T-helper 2 cell treated with Interferon-gamma antibody and Interleukin-4, amounts not matched to agents 100 ng/mL and 5 ng/mL, for 36 hours (primary cell): ENCODE results near the gene PDE1A. TPM values are rescaled to one million over a fixed set of nuclear protein-coding genes. Genes with fewer than 3 reads are reported as not detected.

Source experiments
- intact Hi-C: fragments of 100-400 bp; cut with micrococcal nuclease; formaldehyde crosslinking; loops from one replicate; pipeline ENCODE4 v1.15.1; 2023
- total RNA-seq: library from RNA; stranded (reverse); gene quantifications from 2 replicates; pipeline ENCODE4 v1.2.3, GENCODE V29; 2022

Gene PDE1A
- total RNA-seq, 1 donor from 2014 or later, result not detected

DNA sequence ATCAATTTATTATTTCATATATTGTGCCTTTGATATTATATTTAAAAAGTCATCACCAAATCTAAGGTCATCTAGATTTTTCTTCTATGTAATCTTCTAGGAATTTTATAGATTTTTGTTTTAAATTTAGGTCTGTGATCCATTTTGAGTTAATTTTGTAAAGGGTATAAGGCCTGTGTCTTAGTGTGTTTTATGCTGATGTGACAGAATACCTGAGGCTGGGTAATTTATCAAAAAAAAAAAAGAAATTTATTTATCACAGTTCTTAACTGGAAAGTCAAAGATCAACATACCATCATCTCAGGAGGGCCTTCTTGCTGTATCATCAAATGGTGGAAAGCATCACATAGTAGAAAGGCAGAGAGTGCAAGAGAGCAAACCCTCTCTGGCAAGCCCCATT lies 216.2 kb downstream of the PDE1A start:
- intact Hi-C loops, result no loop called here

DNA sequence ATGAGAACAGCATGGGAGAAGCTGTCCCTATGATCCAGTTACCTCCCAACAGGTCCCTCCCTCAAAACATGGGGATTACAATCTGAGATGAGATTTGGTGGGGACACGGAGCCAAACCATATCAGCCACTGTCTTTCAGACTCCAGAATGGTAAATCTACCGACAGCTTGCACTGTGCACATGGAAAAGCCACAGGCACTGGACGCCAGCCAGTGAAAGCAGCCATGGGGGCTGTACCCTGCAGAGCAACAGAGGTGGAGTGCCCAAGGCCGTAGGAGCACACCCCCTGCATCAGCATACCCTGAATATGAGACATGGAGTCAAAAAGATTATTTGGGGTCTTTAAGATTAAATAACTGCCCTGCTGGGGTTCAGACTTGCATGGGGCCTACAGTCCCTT lies 218.4 kb downstream of the PDE1A start:
- intact Hi-C loops, result no loop called here

DNA sequence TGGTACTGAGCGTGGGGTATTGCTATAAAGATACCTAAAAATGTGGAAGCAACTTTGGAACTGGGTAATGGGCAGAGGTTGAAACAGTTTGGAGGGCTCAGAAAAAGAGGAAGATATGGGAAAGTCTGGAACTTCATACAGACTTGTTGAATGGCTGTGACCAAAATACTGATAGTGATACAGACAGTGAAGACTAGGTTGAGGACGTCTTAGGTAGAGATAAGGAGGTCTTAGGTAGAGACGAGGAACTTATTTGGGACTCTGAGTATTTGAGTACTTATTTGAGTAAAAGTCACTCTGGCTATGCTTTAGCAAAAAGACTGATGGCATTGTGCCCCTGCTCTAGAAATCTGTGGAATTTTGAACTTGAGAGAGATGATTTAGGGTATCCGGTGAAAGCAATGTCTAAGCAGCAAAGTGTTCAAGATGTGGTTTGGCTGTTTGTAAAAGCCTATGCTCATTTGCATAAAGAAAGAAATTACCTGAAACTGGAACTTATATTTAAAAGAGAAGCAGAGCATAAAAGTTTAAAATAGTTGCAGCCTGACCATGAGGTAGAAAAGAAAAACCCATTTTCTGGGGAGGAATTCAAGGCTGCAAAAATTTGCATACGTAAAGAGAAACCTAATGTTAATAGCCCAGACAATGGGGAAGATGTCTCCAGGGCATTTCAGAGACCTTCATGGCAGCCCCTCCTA lies 219.6 kb downstream of the PDE1A start:
- intact Hi-C loops, result no loop called here

DNA sequence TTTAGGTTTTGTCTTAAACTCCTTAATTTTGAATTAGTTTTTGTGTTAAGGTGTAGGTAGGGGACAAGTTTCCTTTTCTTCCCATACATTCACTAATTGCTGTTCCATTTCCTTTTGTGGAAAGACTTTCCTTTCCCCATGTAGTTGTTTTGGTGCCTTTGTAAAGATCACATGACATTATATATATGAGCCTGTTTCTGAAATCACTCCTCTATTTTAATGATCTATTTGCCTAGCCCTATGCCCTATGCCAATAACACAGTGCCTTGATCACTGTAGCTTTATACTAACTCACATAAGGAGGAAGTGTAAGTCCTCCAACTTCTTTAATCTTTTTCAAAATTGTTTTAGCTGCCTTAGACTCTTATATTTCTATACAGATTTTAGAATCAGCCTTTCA lies 229.3 kb downstream of the PDE1A start:
- intact Hi-C loops, result no loop called here

DNA sequence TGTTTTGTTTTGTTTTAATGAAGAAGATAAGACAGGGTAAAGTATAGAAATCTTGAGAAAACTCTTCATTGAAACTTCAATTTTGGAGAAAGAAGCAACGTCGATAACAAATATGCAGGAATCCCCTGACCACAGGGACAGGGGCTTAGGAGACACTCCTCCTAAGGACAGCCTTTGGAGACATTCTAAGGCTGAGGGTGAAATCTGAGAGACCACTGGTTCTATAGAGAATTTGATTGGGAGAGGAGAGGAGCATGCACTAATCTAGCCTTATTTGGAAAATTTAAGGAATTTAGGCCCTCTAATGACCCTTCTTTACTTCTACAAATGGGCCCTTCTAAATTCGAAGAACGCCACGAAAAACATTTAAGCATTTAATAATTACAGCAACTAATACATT lies 233.5 kb downstream of the PDE1A start:
- intact Hi-C loops, result no loop called here

DNA sequence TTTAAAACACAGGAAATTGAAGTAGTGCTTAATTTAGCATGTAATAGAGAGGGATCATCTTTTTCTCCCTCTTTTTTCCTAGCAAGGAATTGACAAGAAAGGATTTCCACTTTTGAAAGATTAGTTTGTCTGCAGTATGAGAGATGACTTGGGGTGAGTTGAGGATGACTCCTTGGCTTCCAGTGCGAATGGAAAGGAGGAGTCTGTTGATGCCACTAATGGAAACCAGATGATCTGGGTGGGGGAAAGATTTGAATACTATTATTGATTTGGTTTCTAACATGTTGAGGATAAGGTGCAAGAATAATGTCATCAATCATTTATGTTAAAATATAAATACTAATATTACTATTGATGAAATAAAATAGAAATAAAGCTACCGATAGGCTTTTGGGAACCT lies 235.8 kb downstream of the PDE1A start:
- intact Hi-C loops, result no loop called here

DNA sequence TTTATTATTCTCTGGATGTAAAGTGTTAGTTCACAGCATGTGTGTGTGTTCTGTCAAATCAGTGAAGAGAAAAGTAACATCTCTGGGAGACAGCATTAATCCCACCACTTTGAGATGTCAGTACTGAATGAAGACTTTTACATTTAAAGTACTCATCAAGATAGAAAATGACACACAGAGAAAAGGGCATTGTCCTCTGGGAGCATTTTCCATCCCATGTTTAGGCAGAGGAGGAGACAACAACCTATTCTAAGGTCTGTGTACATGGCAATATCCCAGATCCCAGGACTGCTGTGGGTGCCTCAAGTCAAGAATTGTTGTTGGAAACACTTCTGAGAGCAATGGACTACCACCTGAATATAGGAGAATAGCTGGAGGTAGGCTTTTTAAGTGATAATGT lies 239.7 kb downstream of the PDE1A start:
- intact Hi-C loops, result loop anchor here (5.0 kb wide), 1 partner anchor 445 kb away; no protein-coding TSS in a partner anchor

DNA sequence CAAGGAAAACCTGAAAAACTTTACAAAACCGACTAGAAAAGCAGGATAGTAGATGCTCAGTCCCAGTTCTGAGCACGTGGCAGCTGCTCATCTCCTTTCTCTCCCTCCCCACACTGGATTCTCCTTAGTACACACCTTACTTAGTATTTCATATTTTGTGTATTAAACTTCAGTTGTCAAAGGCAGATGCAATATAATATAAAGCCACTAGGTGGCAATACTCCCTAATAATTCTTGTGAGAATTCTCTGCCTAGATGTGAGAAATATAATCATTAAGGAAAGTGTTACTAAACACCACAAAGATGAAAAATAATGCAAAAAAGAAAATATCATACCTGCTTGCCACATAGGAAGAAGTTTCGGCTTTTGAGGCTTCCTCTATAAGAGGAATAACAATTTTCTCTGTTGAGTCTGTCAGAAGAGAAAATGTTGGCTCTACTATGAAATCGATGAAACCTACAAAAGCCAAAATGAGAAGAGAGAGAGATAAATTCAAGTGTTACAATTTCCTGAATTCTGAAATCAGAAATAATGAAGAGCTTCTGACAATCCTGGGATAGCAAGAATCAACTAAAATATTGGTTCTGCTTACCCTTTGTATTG lies 240.6 kb downstream of the PDE1A start:
- intact Hi-C loops, result loop anchor here (1.0 to 5.0 kb wide), 3 partner anchors 444 to 794 kb away; no protein-coding TSS in a partner anchor

DNA sequence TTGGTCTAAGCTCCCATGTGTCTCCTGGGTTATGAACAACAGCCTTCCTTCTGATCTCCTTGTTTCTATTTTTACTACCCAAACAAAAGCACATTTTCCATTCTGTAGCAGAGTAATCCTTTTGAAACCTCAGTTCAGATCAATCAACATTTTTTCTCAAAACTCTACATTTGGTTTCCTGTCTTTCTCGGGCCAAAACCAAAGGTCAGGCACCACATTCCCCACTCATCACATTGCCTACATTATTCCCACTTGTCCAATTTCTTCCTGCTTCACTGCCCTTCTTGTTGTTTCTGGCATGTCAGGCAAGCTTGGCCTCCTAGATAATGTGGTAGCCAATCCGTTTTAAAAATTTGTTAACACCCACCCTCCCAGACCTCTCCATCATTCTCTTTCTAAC lies 244.4 kb downstream of the PDE1A start:
- intact Hi-C loops, result no loop called here

DNA sequence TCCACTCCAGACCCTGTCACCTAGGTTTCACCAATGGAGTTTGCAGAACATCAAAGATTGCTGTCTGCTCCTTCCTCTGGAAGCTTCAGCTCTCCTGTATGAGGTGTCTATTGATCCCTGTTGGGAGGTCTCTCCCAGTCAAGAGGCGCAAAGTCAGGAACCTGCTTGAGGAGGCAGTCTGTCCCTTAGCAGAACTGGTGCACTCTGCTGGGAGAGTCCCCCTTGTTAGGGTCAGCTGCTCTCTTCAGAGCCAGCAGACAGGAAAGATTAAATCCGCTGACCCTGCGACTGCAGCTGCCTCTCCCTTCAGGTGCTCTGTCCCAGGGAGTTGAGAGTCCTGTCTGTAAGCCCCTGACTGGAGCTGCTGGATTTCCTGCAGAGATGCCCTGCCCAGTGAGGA lies 245.5 kb downstream of the PDE1A start:
- intact Hi-C loops, result no loop called here

DNA sequence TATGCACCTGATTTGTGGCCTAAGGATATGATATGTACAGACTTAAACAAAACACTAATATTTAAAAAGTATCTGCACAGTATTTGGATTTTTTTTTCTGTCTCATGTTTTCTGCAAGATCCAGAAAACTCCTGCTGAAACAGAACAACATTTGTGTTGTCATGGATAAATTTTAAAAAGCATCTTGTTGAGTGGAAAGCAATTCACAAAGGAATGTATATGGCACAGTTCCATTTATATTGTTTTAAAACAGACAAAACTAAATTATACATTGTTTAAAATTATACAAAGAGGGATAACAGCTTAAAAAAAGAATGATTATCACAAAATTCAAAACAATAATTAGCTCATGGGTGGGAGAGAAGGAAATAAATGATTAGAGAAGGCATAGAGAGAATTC lies 247.7 kb downstream of the PDE1A start:
- intact Hi-C loops, result no loop called here

DNA sequence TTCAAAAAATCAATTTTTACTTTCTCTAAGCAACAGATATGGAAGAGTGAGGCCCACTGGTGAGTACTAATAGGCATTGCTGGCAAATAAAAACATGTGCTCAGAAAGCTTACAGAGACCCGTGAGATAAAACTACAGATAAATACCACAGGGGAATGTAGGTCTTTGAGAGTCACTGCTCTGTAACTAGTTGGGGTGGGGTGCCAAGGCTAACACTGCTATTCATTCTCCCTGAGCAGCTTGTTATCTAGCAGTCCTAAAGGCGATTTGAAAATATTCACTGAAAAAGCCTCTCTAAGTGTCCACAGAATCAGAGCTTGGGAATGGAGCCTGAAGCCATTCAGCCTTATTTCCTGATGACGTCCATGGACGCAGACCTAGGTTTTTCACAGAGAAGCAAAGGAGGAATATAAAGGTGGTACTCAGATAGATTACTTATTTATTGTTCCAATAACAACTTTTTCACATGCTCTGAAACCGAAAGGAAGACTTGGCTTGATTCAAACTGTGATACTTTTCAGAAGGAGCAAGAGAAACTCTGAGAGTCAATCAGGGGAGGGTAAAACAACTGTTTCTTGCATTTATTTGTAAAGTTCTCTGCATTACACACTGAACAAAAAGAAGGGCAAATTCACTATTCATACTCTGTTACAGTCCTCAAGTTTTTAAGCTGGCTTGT lies 252.8 kb downstream of the PDE1A start:
- intact Hi-C loops, result no loop called here

DNA sequence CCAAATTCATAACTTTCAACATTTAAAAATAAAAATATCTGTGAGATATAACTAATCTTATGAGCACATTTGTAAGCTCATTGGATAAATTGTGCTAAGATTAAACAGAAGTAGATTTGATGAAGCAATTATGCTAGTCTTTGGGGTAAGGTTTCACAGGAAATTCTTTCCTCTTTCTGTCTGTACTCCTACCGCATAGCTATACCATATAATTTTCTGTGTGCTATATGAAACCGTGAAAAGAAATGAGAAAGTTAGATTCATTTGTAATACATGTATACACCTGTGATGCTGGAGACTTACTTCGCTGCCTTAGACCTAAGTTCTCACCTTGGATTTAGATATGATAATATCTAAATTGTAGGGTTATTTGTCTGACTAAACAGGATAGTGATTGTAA lies 256.5 kb downstream of the PDE1A start:
- intact Hi-C loops, result no loop called here

DNA sequence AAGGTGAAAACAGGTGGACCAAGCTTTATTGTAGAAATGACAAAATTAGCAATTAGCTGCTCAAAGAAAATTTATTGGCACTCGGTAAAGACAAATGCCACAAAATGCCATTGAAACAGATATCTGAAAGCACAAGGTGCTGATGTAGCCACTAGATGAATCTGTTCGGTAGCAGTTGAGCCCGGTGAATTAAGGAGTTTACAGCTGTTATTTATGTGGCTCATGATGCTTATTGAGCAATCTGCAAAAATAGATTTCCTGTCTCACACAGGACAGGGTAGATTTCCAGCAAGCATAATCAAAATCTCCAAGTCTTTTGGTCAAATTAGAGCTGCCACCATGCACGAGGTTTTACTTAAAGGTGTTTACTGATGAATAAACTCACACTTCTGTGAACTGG lies 259.0 kb downstream of the PDE1A start:
- intact Hi-C loops, result no loop called here

DNA sequence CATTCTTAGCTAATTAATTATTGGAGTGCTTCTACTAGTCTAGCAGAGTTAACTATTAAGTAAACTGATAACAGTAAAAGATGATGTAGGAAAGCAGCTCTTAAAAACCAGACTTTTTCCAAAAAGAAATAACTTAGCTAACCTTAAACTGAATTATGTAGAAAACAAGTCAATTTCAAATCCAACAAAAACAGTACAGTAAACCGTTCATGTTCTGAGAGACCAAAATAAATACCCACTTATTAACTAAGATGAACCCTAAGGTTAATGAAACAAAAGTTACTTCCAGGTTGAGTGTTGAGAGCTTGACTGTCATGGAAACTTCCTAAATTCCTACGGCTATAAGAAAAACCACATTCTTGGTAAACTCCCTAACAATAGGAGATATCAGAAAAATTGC lies 260.0 kb downstream of the PDE1A start:
- intact Hi-C loops, result no loop called here

DNA sequence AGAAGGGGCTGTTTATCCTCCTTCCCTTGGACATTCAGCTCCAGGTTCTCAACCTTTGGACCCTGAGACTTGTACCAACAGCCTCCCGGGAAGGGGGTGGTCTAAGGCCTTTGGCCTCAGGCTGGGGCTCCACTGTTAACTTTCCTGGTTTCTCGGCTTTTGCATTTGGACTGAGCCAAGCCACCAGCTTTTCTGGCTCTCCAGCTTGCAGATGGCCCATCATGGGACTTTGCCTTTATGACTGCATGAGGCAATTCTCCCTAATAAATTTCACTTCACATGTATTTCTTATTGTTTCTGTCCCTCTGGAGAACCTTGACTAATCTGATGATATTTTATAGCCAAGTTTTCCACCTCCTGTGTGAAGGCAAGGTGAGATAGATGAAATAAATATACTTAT lies 260.4 kb downstream of the PDE1A start:
- intact Hi-C loops, result no loop called here

DNA sequence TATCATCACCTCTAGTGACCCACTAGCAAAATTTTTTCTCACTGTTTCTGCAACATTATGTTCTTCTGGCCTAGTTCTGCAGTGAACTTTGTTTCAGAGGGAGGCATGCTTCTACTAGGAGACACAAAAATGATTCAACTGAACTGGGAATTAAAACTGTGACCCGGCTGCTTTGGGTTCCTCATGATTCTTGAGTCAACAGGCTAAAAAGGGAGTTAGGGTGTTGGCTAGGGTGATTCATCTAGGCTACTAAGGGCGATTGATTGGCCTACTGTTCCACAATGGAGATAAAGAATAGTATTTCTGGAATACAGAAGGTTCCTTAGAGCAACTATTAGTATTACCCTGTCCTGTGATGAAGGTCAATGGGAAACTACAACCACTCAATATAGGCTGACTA lies 261.6 kb downstream of the PDE1A start:
- intact Hi-C loops, result no loop called here

DNA sequence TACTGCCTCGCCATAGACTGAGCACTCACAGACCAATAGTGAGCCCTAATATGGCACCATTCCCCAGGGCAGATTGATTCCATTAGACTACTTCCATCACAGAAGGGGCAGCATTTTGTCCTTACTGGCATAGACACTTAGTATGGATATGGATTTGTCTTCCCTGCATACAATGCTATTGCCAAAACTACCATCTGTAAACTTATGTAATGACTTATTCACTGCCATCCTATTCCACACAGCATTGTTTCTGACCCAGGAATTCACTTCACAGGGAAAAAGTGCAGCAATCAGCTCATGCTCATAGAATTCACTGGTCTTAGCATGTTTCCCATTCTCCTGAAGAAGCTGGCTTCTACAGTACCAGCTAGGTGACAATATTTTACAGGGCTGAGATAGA lies 262.1 kb downstream of the PDE1A start:
- intact Hi-C loops, result no loop called here

DNA sequence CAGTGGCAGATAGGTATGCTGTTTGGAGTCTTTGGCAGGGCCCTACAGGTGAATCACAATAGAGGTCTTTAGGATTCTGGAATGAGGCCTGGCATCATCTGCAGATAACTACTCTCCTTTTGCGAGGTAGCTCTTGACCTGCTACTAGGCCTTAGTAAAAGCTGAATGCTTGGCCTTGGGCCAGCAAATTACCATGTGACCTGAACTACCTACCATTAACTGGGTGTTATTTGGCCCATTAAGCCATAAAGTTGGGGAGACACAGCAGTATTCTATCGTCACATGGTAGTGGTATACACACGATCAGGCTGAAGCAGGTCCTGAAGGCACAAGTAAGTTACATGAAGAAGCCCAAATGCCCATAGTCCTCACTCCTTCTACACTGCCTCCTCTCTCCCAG lies 263.0 kb downstream of the PDE1A start:
- intact Hi-C loops, result no loop called here

DNA sequence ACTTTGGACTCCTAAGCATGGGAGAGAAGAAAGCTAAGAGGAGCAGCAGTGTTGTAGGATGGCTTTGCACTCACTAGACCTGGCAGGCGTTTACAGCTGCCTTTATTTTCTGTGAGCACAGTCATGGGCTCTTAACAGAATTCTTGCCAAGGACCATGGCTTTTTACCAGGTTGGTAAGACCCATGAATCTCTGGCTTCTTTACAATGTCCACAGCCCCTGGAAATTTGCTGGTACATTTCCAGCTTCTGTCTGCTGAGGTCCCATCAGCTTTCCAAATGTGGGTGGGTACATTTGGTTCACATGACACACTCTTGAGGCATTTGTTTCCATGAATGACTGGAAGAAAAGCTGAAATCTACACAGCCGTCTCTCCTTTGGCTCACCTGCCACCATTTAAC lies 278.5 kb downstream of the PDE1A start:
- intact Hi-C loops, result no loop called here

DNA sequence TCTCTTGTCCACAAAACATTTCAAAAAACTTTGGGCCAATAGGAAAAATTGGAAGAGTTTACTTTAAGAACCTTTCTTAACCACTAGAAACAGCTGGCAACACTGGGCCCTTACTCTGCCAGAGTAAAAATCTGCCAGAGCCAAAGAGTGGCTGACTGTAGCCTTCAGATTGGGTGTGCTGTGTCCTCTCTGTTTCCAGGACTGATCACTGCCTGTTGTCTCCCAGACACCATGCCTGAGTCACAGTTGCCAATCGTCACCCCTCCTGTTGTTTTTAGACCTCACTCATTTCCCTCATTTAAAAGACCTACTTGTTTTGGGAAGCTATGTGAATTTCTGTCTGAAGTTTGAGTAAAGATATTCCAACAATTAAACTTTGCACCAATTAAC lies 282.1 kb downstream of the PDE1A start:
- intact Hi-C loops, result no loop called here

DNA sequence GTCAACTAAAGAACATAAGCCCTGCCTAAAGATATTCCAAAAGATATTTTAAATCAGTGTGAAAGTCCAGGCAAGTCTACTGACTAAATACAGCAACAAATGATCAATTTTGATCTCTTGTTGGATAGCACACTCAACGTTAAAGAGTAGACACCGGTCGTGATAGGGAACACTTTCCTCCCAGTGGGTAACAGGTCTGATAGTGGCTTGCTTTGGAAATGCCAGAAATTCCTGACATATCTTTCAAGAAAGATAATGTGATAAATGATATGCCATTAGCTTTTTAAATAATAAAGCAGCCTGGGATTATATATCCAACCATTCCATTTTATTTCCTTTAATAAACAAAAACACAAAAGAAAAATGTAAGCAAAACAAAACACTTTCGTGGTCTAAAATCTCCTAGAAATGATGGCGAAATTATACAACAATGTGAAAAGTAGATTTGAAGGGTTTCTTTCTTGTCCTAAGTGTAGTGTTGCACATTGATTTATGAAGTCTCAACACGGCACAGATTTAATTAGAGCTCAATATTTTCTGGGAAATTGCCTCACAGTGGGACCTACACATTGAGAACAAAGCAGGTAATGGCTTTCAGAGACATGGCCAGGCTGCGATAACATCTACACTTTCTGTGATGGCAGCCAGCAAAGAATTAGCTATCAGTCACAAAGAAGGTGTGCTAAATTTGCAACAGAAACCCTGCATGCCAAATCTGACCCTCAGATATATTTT lies 282.6 kb downstream of the PDE1A start:
- intact Hi-C loops, result no loop called here
